WTC11 (cell line): Measurements from ENCODE around the gene STRIT1.

Source experiments
- FOXK1 ChIP-seq: sonication (generic); formaldehyde crosslinking; IDR thresholded peaks from 2 replicates; pipeline ENCODE4 v1.8.0; 2022; ENCODE audit warnings: mild to moderate bottlenecking, moderate library complexity, missing genetic modification reagents
- GABPB1 ChIP-seq: sonication (generic); formaldehyde crosslinking; IDR thresholded peaks from 2 replicates; pipeline ENCODE4 v1.8.1; 2023; ENCODE audit warnings: mild to moderate bottlenecking, missing genetic modification reagents
- SP1 ChIP-seq: sonication (generic); formaldehyde crosslinking; conservative IDR thresholded peaks from 2 replicates; pipeline ENCODE4 v1.8.1; 2022; ENCODE audit warnings: missing genetic modification reagents
- TF ChIP-seq, protein P1 (sequence below): sonication (generic); formaldehyde crosslinking; IDR thresholded peaks from 2 replicates; pipeline ENCODE4 v1.8.1; 2022; ENCODE audit warnings: mild to moderate bottlenecking, missing genetic modification reagents, moderate library complexity, borderline replicate concordance

DNA sequence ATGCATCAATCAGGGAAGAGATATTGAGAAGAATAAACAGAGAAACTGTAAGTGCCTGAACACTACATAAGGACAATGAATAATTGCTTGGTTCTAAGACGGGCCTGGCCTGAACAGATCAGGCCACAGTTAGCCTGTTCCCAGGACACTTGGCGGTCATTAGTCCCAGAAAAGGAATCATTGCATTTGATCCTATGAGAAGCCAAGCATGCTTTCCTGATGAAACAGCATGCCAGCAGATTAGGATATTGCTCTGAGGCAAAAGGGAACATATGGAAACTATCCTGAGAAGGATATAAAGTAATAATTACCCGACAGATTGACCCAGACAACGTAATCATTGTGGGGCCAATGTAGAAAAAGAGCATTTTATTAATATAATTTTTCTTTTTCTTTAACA, 51.9 kb downstream of the STRIT1 start:
- TF ChIP-seq GABPB1 (no peak), SP1 (CRISPR knock-in tag) (no peak), FOXK1 (CRISPR knock-in tag) (no peak)
- TF ChIP-seq, protein P1, sequence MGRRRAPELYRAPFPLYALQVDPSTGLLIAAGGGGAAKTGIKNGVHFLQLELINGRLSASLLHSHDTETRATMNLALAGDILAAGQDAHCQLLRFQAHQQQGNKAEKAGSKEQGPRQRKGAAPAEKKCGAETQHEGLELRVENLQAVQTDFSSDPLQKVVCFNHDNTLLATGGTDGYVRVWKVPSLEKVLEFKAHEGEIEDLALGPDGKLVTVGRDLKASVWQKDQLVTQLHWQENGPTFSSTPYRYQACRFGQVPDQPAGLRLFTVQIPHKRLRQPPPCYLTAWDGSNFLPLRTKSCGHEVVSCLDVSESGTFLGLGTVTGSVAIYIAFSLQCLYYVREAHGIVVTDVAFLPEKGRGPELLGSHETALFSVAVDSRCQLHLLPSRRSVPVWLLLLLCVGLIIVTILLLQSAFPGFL (CRISPR knock-in tag), result no peak
